HG03280 (cell line): ENCODE data around the gene SYNPO2.
"Not testable (repeated sequence)": the region's sequence is repeated elsewhere in the genome, so short reads cannot be mapped to it uniquely, and the experiment has no call there.

ENCODE experiments used
- ATAC-seq: cut with Tn5 transposase; IDR thresholded peaks from one replicate; pipeline ENCODE4 v1.9.1; 2021; ENCODE audit warnings: mild to moderate bottlenecking, moderate library complexity; ENCODE audit not compliant: unreplicated experiment

SYNPO2 gene

DNA sequence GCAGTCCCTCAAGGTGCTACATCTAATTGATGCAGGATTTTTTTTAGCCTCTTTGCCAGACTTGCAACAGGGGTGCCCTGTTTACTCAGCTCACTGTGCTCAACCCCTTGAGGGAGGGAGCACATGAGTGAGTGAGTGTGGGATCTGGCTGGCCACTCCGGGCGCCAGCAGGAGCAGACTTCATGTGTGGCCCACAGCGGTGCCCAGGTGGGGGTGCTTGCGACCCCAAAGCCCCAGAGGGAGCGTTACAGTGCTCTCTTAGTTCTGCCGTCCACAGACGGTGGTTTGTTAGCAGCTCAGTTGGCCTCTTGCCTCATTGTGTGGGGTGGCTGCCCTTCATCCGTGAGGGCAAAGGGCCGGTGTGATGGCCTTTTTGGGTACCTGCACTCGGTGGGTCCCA, 165.3 kb downstream of the SYNPO2 start:
- ATAC-seq: no peak

DNA sequence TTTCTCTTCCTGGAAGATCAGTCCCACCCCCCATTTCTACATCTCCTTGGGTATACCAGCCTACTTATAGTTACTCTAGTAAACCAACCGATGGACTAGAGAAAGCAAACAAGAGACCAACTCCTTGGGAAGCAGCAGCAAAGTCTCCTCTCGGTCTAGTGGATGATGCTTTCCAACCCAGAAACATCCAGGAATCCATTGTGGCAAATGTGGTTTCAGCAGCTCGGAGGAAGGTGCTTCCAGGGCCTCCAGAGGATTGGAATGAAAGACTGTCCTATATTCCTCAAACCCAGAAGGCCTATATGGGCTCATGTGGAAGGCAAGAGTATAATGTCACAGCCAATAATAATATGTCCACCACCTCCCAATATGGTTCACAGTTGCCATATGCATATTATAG, 168.8 kb downstream of the SYNPO2 start:
- no peak for ATAC-seq

DNA sequence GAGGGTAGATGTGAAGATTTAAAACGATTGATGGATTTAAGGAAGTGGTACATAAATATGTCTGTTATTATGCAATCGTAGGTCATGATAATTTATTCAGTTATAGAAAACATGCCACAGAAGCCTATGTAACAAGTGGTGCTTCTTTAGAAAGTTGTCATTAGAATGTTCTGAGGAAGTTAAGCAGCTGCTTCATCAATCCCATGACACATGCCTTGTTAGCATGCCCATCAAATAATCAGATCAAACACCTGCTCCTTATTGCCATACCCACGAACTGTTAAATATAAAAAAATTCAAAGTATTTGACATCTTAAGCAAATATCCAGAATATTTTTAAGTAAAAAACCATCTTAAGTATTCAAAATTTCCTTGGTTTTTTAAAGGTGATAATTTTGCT, 170.6 kb downstream of the SYNPO2 start:
- no peak for ATAC-seq

GRCh38 chr4:119067125-119067524, 178.5 kb downstream of the SYNPO2 start:
- ATAC-seq: not testable (repeated sequence)

GRCh38 chr4:119067670-119068360, 179.2 kb downstream of the SYNPO2 start:
- ATAC-seq: not testable (repeated sequence)

- ATAC-seq: no peak
Measured at GRCh38 chr4:119068529-119068962, 179.9 kb downstream of the SYNPO2 start.

- no peak for ATAC-seq
Measured at GRCh38 chr4:119070301-119070700, 181.6 kb downstream of the SYNPO2 start.

GRCh38 chr4:119080721-119081541, 192.3 kb downstream of the SYNPO2 start:
- ATAC-seq: no peak

GRCh38 chr4:119081542-119081859, 192.8 kb downstream of the SYNPO2 start:
- ATAC-seq: no peak

DNA sequence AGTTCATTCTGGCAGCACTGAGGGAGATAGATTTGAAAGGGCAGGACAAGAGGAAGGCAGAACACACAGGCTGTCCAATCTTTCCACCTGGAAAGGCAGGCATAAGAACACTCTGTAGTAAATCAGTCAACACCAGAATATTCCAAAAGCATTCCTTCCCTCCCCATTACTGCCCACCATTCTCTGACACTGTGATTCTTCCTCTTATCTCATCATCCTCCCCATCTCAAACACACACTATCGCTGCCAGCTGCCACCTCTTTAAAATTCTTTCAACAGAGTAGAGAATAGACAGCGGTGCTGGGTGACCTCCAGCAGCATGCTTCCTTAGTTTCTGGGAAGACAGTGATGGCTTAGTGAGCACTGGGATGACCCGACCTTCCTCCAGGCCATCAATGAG, 193.3 kb downstream of the SYNPO2 start:
- no peak for ATAC-seq

DNA sequence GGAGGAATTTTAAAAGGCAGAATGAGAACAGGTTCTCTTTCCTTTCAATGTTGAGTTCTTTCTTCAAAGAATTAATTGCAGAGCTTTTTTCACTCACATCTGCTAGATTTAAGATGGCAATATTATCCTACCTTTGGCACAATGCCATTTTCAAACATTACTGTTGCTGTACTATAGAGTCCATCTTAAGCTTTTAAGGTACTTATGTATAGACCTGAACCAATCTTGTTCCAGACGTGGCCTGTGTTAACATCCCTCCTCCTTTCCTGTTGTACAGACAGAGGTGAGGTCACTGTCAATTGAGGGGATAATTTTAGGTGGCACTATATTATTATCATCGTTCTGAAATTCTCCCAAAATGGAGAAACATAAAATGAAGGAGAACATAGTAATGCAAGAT, 194.0 kb downstream of the SYNPO2 start:
- no peak for ATAC-seq

DNA sequence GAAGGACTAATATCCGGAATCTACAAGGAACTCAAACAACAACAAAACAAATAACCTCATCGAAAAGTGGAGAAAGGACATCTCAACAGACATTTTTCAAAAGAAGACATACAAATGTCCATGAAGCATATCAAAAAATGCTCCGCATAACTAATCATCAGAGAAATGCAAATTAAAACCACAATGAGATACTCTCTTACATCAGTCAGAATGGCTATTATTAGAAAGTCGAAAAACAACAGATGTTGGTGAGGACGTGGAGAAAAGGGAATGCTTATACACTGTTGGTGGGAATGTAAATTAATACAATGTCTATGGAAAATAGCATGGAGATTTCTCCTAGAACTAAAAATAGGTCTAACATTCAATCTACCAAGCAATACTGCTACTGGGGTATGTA, 195.9 kb downstream of the SYNPO2 start:
- ATAC-seq: no peak

DNA sequence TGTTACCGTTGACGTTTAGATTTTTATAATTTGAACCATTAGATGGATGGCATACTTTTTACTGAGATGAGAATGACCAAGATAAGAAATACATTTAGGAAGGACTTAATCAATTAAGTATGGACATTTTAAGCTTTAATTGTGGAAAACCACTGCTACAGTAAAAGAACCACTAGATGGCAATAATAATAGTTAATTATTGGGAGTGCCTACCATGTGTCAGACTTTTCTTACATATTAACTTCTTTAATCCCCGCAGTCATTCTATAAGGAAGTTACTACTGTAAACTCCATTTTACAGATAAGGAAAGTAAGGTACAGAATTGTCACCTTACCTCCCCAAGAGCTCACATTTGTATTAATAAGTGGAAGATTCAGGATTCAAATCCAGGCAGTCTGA, 198.5 kb downstream of the SYNPO2 start:
- no peak for ATAC-seq

- no peak for ATAC-seq
Measured at GRCh38 chr4:119087656-119088055, 199.0 kb downstream of the SYNPO2 start.

DNA sequence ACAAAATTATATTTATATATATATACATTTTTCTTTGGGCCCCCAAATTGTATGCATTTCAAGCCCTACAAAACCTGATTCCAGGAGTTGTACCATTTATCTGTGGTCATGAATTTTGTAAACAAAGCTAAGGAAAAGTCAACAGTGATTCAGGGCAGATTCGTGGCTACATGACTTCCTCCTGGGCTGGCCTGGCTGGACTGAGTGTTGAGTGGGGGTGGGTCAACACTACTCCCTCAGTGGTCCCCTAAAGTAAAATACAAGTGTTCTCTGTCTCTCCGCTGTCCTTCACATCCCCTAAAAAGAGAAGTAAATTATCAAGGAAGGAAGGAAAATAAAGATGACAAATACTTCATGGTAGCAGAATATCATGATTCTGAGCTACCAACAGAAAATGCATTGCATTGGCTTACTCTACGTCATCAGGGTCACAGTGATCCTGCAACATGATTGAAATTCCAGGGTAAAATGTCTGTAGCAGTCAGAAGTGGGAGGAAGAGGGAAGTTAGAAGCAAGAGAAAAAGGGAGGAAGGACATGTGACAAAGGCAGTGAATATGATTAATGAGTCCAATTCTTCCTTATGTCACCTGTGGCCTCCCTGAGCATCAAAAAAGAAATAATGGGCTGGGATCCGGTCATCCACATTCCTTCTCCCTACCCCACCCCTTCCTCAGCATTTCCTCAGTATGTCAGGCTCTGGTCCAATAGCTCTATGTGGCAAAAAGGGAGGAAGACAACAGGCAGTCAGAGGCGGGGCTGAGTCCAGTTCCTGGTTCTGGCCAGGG, 204.6 kb downstream of the SYNPO2 start:
- ATAC-seq: no peak

GRCh38 chr4:119097282-119097900, 208.7 kb downstream of the SYNPO2 start:
- ATAC-seq: no peak

GRCh38 chr4:119098306-119098705, 209.7 kb downstream of the SYNPO2 start:
- no peak for ATAC-seq

GRCh38 chr4:119099227-119099810, 210.7 kb downstream of the SYNPO2 start:
- ATAC-seq: no peak

GRCh38 chr4:119100655-119101054, 212.0 kb downstream of the SYNPO2 start:
- ATAC-seq: no peak

GRCh38 chr4:119103263-119103662, 214.6 kb downstream of the SYNPO2 start:
- ATAC-seq: no peak
